D721Med (cell line): Measurements from ENCODE around the gene C1orf116.

Experiments used
- DNase-seq: peaks from one replicate; pipeline ENCODE4 v3.0.0; 2011; ENCODE audit warnings: low spot score; ENCODE audit not compliant: insufficient read length
- FAIRE-seq: peaks from 2 replicates; lab custom pipeline; 2011; peaks lifted over from hg19 to GRCh38; lab: Jason Lieb, UNC
- CTCF ChIP-seq: IDR thresholded peaks from 2 replicates; pipeline ENCODE4 v1.5.1; 2012; ENCODE audit warnings: mild to moderate bottlenecking, control low read depth; ENCODE audit not compliant: insufficient read depth; ENCODE audit errors: missing control alignments

The C1orf116 gene

GRCh38 chr1:207025146-207025880 lies 7.2 kb downstream of the C1orf116 start:
- no peak for DNase-seq

GRCh38 chr1:207024202-207025145 lies 8.1 kb downstream of the C1orf116 start:
- no peak for FAIRE-seq
- DNase-seq: no peak
- no peak for TF ChIP-seq CTCF

More at GRCh38 chr1:207025146-207025880, 7.2 kb downstream of the C1orf116 start:
- no peak for TF ChIP-seq CTCF
- FAIRE-seq: no peak

- no peak for FAIRE-seq
- no peak for DNase-seq
- TF ChIP-seq CTCF: no peak
These were observed 9.4 kb downstream of the C1orf116 start for GRCh38 chr1:207022996-207023679.

GRCh38 chr1:207021876-207022596 lies 10.5 kb downstream of the C1orf116 start:
- DNase-seq (no peak), FAIRE-seq (no peak)
- no peak for TF ChIP-seq CTCF

GRCh38 chr1:207021139-207021861 lies 11.3 kb downstream of the C1orf116 start:
- TF ChIP-seq CTCF: no peak
- FAIRE-seq (no peak), DNase-seq (no peak)

- FAIRE-seq (no peak), DNase-seq (no peak)
- no peak for TF ChIP-seq CTCF
These were observed 11.8 kb downstream of the C1orf116 start for GRCh38 chr1:207020709-207021107.
